SK-N-MC (cell line): Measurements from ENCODE around the gene KRT13.

Experiments used
- EZH2 ChIP-seq: fragments of 200-600 bp; sonication (generic); IDR thresholded peaks from one replicate; pipeline ENCODE4 v1.6.1; 2017; ENCODE audit warnings: antibody characterized with exemption
- FOXP2 ChIP-seq: optimal IDR thresholded peaks from 2 replicates; pipeline ENCODE3; 2011; ENCODE audit warnings: mild to moderate bottlenecking, moderate library complexity; ENCODE audit not compliant: insufficient read depth; ENCODE audit errors: extremely low read length, control extremely low read depth
- POLR2AphosphoS5 ChIP-seq: IDR thresholded peaks from 2 replicates; pipeline ENCODE4 v1.6.1; 2012; ENCODE audit warnings: mild to moderate bottlenecking, low read depth, low read length, borderline replicate concordance

DNA sequence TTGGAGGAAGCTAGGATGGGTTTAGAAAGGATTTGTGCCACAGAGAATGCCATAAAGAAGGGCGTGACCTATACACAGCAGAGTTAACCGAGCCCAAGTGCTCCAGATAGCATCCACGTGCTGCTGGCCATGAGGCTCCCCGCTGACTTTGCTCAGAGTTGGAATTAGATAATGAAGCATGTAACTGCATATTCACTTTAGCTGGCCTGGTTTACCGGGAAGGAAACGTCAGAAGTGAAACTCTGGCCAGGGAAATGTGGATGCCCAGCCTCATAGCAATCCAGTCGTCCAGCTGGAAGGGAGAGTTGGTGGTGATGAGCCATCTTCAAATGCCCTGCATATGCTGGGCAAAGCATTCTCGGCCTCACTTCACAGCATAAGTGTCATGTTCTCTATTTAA lies 30.5 kb downstream of the KRT13 start:
- no peak for TF ChIP-seq POLR2AphosphoS5
- TF ChIP-seq EZH2: no peak
- no peak for TF ChIP-seq FOXP2
